ENCODE results near the gene UVRAG.
A peak's percentile ranks its signal among the peaks of the same experiment; 100 is the strongest.

The UVRAG gene

DNA sequence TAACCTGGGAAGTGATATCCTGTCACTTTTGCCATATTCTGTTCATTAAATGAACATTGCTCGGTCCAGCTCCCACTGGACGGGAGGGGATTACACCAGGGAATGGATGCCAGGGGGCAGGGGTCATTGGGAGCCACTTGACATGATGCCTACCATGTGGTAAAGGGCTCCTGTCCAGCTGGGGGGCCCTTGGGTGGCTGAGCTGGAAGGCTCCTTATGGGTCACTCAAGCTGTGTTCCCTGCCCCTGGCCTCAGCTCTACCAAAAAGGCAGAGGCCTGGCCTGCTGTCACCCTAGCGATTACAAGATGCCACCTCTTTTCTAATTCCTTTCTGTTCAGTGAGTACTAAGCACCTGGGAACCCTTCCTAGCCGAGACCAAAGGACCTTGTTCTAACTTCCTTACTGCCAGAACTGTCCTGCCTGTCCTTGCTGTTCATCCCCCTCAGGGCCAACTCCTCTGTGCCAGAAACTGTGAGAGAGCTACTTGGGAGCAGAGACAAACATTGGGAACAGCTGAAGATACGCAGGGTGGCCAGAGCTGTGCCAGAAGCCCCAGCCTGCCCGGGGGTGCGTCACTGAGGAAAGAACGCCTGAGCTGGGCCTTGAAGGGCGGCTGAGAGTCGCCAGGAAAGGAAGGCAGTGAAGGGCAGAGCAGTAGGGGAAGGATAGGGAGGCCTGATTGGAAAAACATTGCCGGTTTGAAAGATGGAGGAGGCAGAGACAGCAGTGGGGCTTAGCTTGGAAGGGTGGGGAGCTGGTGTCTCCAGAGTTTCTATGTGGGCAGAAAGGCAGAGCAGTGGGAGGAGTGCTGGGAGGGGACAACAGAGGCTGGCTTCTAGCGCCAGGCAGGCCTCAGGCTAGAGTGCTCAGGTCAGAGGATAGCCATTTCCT lies 12.7 kb upstream of the UVRAG start:
- in situ Hi-C loops (cut with HindIII; ENCODE audit: low sequenced_read_pairs) = no loop called here

DNA sequence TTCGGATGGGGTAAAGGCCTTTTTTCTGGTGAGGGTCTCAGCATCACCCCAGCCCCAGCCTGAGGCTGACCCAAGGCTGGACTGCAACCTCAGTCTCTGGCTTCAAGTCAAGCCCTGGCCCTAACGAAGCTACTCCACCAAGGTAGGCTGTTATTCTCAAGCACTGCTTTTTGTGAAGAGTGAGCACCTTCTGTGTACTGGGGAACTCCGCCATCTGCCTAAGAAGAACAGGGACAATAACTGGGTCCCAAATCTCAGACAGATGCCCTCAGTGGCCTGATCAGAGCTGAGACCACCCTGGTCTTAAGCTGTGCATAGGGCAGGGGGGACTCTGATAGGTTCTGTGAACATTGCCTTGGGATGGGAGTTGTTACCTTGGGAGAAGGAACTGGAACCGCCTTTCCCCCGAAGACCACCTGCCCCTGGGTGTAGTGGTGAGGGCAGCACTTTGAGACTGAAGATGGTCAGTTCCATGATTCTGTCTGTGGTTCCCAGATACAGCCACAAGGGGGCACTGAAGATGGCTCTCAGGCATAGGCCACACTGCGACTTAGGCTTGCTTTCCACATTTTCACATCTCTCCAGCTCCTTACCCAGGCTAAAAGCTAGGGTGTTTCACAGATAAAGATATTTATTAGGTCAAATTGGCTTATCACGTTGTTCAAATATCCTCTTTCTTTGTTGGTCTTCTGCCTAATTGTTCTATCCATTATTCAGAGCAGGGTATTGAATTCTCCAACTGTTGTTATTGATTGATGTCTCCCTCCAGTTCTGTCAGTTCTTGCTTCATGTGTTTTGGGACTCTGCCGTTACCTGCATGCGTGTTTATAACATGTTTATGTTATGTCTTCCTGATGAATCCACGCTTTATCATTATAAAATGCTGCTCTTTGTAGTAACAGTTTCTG lies 11.8 kb upstream of the UVRAG start:
- H3K4me3 ChIP-seq (ENCODE audit: low read depth, low read length) = no peak overlapping the region
- DNase-seq (ENCODE audit: low read depth) = peak; percentile 53
- TF ChIP-seq, protein P1, sequence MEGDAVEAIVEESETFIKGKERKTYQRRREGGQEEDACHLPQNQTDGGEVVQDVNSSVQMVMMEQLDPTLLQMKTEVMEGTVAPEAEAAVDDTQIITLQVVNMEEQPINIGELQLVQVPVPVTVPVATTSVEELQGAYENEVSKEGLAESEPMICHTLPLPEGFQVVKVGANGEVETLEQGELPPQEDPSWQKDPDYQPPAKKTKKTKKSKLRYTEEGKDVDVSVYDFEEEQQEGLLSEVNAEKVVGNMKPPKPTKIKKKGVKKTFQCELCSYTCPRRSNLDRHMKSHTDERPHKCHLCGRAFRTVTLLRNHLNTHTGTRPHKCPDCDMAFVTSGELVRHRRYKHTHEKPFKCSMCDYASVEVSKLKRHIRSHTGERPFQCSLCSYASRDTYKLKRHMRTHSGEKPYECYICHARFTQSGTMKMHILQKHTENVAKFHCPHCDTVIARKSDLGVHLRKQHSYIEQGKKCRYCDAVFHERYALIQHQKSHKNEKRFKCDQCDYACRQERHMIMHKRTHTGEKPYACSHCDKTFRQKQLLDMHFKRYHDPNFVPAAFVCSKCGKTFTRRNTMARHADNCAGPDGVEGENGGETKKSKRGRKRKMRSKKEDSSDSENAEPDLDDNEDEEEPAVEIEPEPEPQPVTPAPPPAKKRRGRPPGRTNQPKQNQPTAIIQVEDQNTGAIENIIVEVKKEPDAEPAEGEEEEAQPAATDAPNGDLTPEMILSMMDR (IDR thresholded peaks at IDR 0.05; ENCODE audit: low read depth, low read length, missing control alignments) = peak; percentile 94
- in situ Hi-C loops (cut with HindIII; ENCODE audit: low sequenced_read_pairs) = no loop called here

More for the DNA sequence above, 12.7 kb upstream of the UVRAG start:
- no peak overlapping the region for H3K4me3 ChIP-seq (ENCODE audit: low read depth, low read length)
- TF ChIP-seq, protein P1 (IDR thresholded peaks at IDR 0.05; ENCODE audit: low read depth, low read length, missing control alignments) = no peak
- no peak for DNase-seq (ENCODE audit: low read depth)

DNA sequence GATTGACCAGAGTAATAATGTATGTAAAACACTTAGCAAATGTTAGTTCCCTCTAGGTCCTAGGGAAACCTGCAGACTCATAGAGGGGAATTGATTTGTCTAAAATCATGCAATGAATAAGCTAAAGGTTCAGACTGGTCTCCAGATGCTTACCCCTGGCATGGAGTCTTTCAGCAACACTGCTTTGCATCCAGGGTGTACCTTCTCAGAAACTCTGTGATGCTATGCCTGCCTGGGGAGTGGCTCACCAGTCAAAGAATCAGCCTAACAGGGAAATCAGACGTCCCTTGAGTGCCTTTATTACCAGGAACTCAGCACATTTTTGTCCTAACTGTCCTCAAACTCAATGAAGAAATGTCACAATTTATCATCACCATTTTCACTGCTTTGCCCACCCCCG lies 5.9 kb upstream of the UVRAG start:
- TF ChIP-seq, protein P1 (IDR thresholded peaks at IDR 0.05; ENCODE audit: low read depth, low read length, missing control alignments) = no peak
- no peak for DNase-seq (ENCODE audit: low read depth)
- no peak overlapping the region for H3K4me3 ChIP-seq (ENCODE audit: low read depth, low read length)
- in situ Hi-C loops (cut with HindIII; ENCODE audit: low sequenced_read_pairs) = no loop called here

DNA sequence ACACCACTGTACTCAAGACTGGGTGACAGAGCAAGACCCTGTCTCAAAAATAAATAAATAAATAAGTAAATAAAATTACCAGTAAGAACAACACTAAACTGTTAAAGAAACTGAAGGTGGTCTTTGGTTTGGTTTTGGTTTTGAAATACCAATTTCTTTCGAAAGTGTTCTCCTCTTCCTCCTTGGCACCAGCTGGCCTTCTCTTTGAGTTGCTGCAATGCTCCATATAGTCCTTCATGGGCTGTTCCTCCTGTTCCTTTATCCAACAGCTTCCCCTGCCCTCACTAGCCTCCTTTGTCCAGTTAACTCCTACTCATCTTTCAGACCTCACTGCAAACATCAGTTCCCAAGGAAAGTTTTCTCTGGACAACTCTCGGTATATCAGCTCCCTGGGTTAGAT lies 5.0 kb upstream of the UVRAG start:
- in situ Hi-C loops (cut with HindIII; ENCODE audit: low sequenced_read_pairs) = no loop called here
- H3K4me3 ChIP-seq (ENCODE audit: low read depth, low read length) = no peak overlapping the region
- DNase-seq (ENCODE audit: low read depth) = no peak
- TF ChIP-seq, protein P1 (IDR thresholded peaks at IDR 0.05; ENCODE audit: low read depth, low read length, missing control alignments) = no peak

DNA sequence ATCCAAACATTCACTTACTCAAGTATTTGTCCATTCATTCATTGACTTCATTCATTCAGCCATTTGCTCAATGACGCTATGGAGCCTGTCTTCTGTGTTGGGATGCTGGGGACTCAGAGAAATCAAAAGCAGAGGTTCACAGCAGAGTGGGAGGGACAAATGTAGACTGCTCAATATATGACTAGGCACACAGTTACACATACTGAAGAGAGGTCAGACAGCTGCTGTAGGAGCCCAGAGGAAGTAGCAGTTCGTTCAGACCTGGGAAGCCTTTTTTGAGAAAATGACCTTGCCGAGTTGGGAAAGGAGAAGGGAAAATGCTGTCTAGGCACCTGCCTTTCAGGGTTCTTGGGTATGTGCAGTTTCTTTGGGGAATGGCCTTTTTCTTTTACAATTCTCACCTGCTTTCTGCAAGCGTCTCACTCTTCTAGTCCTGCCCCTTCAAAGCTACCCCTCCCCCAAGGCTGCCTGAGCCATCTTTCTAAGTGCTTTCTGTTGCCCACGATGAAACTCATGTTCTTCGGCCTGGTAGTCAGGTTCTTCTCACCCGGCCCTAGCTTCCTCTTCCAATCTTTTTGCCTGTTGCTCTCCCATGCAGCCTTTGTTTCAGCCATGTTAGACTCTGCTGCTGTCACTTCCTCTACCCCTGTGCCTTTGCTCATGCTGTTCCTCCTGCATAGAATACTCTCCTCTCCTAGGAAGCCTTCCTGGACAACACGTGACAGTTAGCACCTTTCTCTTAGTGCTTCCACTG lies 4.2 kb upstream of the UVRAG start:
- no peak for DNase-seq (ENCODE audit: low read depth)
- TF ChIP-seq, protein P1 (IDR thresholded peaks at IDR 0.05; ENCODE audit: low read depth, low read length, missing control alignments) = no peak
- in situ Hi-C loops (cut with HindIII; ENCODE audit: low sequenced_read_pairs) = no loop called here

DNA sequence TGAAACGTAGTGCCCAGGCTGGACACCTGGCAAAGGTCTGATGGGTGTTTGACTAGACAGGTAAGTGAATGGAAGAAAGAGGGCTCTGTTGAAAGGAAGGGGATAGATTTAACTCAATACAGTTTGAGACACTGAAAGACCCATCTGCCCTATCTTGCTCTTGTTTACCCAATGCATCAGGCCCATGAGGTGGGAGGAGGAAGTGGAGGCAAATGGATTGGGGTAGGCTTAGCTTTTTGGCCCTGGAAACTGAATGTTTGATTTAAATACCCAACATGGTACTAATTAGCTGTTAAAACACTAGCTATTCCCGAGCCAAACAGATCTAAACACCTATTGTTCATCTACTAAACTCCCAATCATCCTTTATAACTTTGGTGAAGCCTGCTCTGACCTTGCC lies 3.5 kb upstream of the UVRAG start:
- no peak for DNase-seq (ENCODE audit: low read depth)
- in situ Hi-C loops (cut with HindIII; ENCODE audit: low sequenced_read_pairs) = no loop called here
- no peak overlapping the region for H3K4me3 ChIP-seq (ENCODE audit: low read depth, low read length)
- TF ChIP-seq, protein P1 (IDR thresholded peaks at IDR 0.05; ENCODE audit: low read depth, low read length, missing control alignments) = no peak

More for the DNA sequence above, 4.2 kb upstream of the UVRAG start:
- H3K4me3 ChIP-seq (ENCODE audit: low read depth, low read length) = no peak overlapping the region
